ENCODE data around the gene TP53BP1.

- no peak for TF ChIP-seq CTCF (IDR thresholded peaks at IDR 0.05; ENCODE audit: poor library complexity)
- no peak for TF ChIP-seq EZH2 (IDR thresholded peaks at IDR 0.05; ENCODE audit: borderline replicate concordance)
- TF ChIP-seq EZH2phosphoT487 (IDR thresholded peaks at IDR 0.05; ENCODE audit: low read depth, severe bottlenecking, unreplicated experiment), result no peak
Observed at GRCh38 chr15:43473885-43474284, 19.1 kb downstream of the TP53BP1 start.
